ENCODE data around the gene HOXD12.

DNA sequence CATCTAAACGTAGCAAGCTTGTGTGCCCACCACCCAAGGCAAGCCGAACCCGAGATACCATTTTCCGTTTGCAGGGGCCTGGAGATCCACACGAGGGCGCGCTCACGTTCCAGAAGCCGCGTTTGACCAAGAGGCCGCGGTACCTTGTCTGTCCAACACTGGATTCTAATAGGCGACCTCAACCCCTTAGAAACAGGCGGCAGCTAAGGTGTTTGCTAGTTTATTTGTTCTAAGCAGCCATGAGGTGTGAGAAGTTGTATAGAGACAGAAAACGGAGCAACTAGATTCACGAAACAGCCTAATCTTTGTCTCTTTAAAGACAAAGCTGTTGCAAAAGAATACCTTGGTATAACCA, 11.7 kb downstream of the HOXD12 start:
- TF ChIP-seq, protein P1, sequence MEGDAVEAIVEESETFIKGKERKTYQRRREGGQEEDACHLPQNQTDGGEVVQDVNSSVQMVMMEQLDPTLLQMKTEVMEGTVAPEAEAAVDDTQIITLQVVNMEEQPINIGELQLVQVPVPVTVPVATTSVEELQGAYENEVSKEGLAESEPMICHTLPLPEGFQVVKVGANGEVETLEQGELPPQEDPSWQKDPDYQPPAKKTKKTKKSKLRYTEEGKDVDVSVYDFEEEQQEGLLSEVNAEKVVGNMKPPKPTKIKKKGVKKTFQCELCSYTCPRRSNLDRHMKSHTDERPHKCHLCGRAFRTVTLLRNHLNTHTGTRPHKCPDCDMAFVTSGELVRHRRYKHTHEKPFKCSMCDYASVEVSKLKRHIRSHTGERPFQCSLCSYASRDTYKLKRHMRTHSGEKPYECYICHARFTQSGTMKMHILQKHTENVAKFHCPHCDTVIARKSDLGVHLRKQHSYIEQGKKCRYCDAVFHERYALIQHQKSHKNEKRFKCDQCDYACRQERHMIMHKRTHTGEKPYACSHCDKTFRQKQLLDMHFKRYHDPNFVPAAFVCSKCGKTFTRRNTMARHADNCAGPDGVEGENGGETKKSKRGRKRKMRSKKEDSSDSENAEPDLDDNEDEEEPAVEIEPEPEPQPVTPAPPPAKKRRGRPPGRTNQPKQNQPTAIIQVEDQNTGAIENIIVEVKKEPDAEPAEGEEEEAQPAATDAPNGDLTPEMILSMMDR (IDR thresholded peaks at IDR 0.05), result no peak
- TF ChIP-seq EP300 (IDR thresholded peaks at IDR 0.05), result no peak
- TF ChIP-seq POLR2A (IDR thresholded peaks at IDR 0.05), result no peak

All from ovary (tissue), 3 donors.